Smooth muscle cell of the umbilical artery (primary cell): ENCODE measurements around the gene ICA1L. TPM values are rescaled to one million over a fixed set of nuclear protein-coding genes. Genes with fewer than 3 reads are reported as not detected.

ENCODE experiments used
- total RNA-seq: library from RNA; depleted of rRNA; stranded (reverse); fragments of >200 nt; gene quantifications from 2 replicates; pipeline ENCODE4 v1.2.3, GENCODE V29; 2014

The ICA1L gene
- total RNA-seq = 4.8 TPM in 2 replicates

DNA sequence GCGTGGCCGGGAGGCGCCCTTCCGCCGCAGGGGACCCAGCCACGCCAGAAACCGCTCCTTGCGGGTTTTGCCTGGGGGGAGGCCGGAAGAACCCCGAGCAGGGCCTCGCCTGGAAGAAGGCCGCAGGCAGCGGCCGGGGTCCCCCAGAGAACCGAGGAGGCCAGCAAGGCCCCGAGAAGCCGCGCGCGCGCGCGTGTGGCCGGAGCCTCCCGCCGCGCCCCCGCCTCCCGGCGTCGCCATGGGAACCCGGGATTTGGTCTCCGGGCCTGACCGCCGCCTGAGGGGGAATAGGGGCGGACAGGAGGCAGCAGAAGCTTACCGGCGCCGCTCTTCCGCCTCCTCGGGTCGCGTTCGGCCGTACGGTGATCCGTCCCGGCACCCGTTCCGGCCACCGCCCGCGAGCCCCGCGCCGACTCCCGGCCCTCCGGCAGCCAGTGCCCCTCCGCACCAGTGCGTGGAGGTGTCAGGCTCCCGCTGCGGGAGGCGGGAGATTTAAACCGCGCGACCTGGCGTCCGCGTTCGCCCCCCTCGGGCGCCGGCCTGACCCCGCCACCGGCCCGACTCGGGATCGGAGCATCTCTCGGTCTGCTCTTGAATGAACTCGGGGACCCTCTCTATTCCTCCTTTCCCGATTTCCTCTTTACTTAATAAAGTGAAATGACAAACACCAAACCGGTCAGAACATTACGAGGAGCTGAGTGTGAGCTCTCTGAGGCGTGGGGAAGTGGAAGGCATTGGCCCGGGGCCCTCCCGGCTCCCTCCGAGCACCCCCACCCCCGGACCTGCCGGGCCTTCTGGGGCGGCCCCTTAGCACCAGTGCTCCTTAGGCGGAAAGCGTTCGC, at the start of gene ICA1L:
ICA1L (minus strand) TSS at position 467 of the 842 bp plus-strand sequence. CDS start 42,757 bp downstream, outside the sequence.

DNA sequence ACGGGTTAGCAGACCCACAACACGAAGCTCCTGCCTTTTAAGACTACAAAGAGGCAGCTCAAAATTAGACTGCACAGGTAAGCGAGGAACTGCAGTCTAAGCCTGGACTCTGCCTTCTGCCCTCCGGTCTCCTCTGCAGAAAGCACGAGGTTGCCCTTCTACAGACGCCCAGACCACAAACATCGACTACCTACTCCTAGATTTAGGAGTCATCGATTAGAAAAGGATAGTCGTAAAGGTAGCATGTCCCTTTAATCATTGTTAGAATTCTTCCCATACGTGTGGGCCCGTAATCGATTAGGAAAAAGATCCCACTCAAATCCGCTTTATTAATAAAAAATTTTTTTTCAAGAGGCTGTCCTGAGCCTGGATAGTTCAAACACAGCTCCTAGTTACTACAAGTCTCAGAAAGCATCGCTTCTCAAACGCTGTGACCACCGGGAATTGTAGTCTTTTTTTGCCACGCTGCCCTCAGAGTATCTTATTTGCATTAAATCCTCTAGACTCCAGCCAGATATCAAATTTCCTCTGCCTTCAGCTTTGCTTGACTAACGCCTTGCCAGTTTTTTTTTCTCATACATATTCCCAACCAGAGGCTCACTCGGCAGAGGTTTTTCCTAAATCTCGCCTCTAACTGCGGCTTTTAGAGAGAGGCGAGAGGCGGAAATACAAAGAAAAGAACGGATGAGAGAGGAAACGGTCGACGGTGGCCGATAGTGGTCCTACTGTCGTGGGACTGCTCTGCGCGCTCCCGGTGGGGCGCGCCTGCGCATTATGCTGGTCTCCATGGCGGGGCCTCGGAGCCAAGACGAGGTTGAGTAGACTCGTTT, 40.2 kb upstream of the ICA1L start, which contains the start of the genes CARF and WDR12:
CARF (plus strand) TSS at position 764 of the 830 bp plus-strand sequence. CDS start 29,628 bp downstream, outside the sequence.
WDR12 (minus strand) TSS at position 162 of the 830 bp plus-strand sequence. CDS start 197 bp downstream, outside the sequence.

Other genes with a start within 250 kb of the ICA1L start
- gene FAM117B, start 236.8 kb downstream of the ICA1L start, total RNA-seq = 2.4 and 3.0 TPM in 2 replicates
- 44.2 and 56.6 TPM in 2 replicates for gene WDR12, start 39.9 kb upstream of the ICA1L start, total RNA-seq
- gene CARF, start 40.5 kb upstream of the ICA1L start, total RNA-seq = 6.4 and 9.2 TPM in 2 replicates
- gene NBEAL1, start 143.1 kb upstream of the ICA1L start, total RNA-seq = 69.1 and 75.4 TPM in 2 replicates